GM23248 (cell line): ENCODE measurements around the gene GRM7.

Experiments used
- EZH2 ChIP-seq: fragments of 200-600 bp; sonication (generic); IDR thresholded peaks from 2 replicates; pipeline ENCODE4 v1.6.1; 2018; ENCODE audit warnings: antibody characterized with exemption, mild to moderate bottlenecking; ENCODE audit not compliant: insufficient read depth, poor library complexity, severe bottlenecking
- EZH2phosphoT487 ChIP-seq: fragments of 200-600 bp; sonication (generic); IDR thresholded peaks from 2 replicates; pipeline ENCODE4 v1.6.1; 2018; ENCODE audit warnings: antibody characterized with exemption, moderate library complexity, mild to moderate bottlenecking, low read depth; ENCODE audit not compliant: insufficient read depth

- TF ChIP-seq EZH2 (no peak), EZH2phosphoT487 (no peak)
These were observed 101.9 kb downstream of the GRM7 start for GRCh38 chr3:6962801-6963200.
